ENCODE data around the gene PODNL1.
"Not testable (repeated sequence)": the region's sequence is repeated elsewhere in the genome, so short reads cannot be mapped to it uniquely, and the experiment has no call there.

PODNL1 gene

GRCh38 chr19:13929956-13930355 lies 8.3 kb downstream of the PODNL1 start:
- DNase-seq (ENCODE audit: low spot score), result peak; percentile 28
- TF ChIP-seq CTCF (IDR thresholded peaks at IDR 0.05; ENCODE audit: borderline replicate concordance, control extremely low read depth, extremely low read depth, insufficient read depth, missing control alignments), result no peak
- in situ Hi-C loops (cut with MboI; ENCODE audit: low sequenced_read_pairs, unreplicated experiment), result no loop called here

DNA sequence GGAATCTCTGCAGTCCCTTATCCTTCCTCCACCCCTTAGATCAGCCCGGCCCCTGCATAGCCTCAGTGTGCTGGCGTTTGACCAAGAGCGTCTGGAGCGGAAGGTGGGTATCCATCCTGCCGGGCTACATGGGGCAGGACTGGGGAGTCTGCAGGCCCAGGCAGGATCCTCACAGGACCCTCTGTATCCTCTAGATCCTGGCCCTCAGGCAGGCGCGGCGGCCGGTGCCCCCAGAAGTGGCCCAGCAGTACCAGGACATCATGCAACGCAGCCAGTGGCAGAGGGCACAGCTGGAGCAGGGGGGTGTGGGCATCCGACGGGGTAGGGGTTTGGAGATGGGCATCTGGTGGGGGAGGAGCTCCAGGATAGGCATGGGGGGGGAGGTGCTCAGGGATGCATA lies 8.9 kb downstream of the PODNL1 start:
- in situ Hi-C loops (cut with MboI; ENCODE audit: low sequenced_read_pairs, unreplicated experiment), result no loop called here
- TF ChIP-seq CTCF (IDR thresholded peaks at IDR 0.05; ENCODE audit: borderline replicate concordance, control extremely low read depth, extremely low read depth, insufficient read depth, missing control alignments), result no peak
- DNase-seq (ENCODE audit: low spot score), result no peak

DNA sequence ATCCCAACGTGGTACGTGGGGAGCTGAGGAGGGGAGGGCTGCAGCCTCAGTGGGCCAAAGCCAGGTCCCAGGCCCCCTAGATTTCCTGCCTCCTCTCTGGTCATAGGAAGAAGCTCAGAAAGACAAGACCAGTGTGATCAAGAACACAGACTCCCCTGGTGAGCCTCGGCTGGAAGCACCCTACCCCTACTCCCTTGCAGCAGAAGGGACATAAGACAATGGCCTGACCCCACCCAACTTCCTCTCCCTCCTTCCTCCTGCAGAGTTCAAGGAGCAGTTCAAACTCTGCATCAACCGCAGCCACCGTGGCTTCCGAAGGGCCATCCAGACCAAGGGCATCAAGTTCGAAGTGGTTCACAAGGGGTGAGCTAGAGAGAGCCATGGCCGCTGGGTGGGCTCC lies 11.5 kb downstream of the PODNL1 start:
- no peak for DNase-seq (ENCODE audit: low spot score)
- in situ Hi-C loops (cut with MboI; ENCODE audit: low sequenced_read_pairs, unreplicated experiment), result no loop called here
- no peak for TF ChIP-seq CTCF (IDR thresholded peaks at IDR 0.05; ENCODE audit: borderline replicate concordance, control extremely low read depth, extremely low read depth, insufficient read depth, missing control alignments)

DNA sequence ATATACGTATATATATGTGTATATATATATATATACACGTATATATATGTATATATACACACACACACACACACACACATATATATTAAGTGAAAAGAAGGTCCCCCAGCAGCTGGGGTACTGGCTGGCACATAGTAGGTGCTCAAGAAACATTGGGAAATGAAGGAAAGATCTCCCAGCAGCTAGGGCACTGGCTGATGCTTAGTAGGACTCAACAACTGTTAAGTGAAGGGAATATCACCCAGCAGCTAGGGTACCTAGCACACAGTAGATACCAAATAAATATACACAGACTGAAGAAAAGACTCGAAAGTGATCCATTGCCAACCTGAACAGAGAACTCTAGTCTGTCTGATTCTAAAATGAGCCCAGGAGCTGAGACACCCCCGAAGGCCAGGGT lies 12.2 kb downstream of the PODNL1 start:
- in situ Hi-C loops (cut with MboI; ENCODE audit: low sequenced_read_pairs, unreplicated experiment), result no loop called here
- no peak for DNase-seq (ENCODE audit: low spot score)

GRCh38 chr19:13923194-13923987 lies 14.8 kb downstream of the PODNL1 start:
- in situ Hi-C loops (cut with MboI; ENCODE audit: low sequenced_read_pairs, unreplicated experiment), result no loop called here

More for the DNA sequence above, 12.2 kb downstream of the PODNL1 start:
- TF ChIP-seq CTCF (IDR thresholded peaks at IDR 0.05; ENCODE audit: borderline replicate concordance, control extremely low read depth, extremely low read depth, insufficient read depth, missing control alignments), result no peak

GRCh38 chr19:13922118-13922517 lies 16.1 kb downstream of the PODNL1 start:
- DNase-seq (ENCODE audit: low spot score); in situ Hi-C loops (cut with MboI; ENCODE audit: low sequenced_read_pairs, unreplicated experiment): not testable (repeated sequence)

More at GRCh38 chr19:13923194-13923987, 14.8 kb downstream of the PODNL1 start:
- no peak for DNase-seq (ENCODE audit: low spot score)
- no peak for TF ChIP-seq CTCF (IDR thresholded peaks at IDR 0.05; ENCODE audit: borderline replicate concordance, control extremely low read depth, extremely low read depth, insufficient read depth, missing control alignments)

DNA sequence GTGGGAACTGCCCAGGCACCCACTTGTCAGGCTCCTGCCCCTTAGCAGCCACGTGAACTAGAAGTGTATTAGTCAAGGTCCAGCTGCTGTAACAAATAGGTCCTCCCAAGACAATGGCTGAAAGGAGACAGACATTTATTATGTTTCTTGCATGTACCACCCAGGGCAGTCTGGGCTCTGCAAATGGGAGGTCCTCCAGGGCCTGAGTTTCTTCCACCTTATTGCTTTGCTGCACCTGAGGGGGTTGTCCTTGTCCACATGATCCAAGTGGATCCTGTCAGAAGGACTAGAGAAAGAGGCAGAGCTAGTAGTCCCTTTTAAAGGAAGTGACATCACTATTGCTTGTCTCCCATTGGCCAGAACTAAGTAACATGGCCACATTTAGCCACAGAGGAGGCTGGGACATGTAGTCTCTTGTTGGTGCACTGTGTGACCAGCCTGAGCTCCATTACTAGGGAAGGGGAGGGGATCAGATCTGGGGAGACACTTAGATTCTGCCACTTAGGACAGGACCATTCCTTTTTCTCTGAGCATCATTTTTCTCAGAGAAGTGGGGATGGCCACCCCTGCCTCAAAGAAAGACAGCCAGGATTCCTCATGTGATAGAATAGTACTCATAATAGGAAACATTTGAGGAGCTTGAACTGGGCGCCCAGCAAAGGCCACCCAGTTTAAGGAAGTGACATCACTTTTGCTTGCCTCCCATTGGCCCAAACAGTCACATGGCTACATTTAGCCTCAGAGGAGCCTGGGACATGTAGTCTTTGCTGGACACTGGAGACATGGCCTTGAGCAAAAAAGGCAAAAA lies 17.1 kb downstream of the PODNL1 start:
- peak; percentile 68 for DNase-seq (ENCODE audit: low spot score)
- TF ChIP-seq CTCF (IDR thresholded peaks at IDR 0.05; ENCODE audit: borderline replicate concordance, control extremely low read depth, extremely low read depth, insufficient read depth, missing control alignments), result no peak
- in situ Hi-C loops (cut with MboI; ENCODE audit: low sequenced_read_pairs, unreplicated experiment), result no loop called here
